Ishikawa (cell line): ENCODE measurements around the gene SPSB4.

ENCODE experiments used
- CEBPB ChIP-seq: IDR thresholded peaks from 2 replicates; pipeline ENCODE4 v1.6.1; 2012
- CREB1 ChIP-seq: IDR thresholded peaks from 2 replicates; pipeline ENCODE4 v1.6.1; 2012; ENCODE audit warnings: low read depth
- EGR1 ChIP-seq: IDR thresholded peaks from 2 replicates; pipeline ENCODE4 v1.6.1; 2012
- EP300 ChIP-seq: IDR thresholded peaks from 2 replicates; pipeline ENCODE4 v1.6.1; 2012; ENCODE audit warnings: borderline replicate concordance
- FOXM1 ChIP-seq: IDR thresholded peaks from 2 replicates; pipeline ENCODE4 v1.6.1; 2012; ENCODE audit warnings: low read depth, borderline replicate concordance
- NFIC ChIP-seq: IDR thresholded peaks from 2 replicates; pipeline ENCODE4 v1.6.1; 2012
- RAD21 ChIP-seq: IDR thresholded peaks from 2 replicates; pipeline ENCODE4 v1.6.1; 2012; ENCODE audit warnings: low read depth
- TAF1 ChIP-seq: IDR thresholded peaks from 2 replicates; pipeline ENCODE4 v1.6.1; 2012; ENCODE audit warnings: low read depth, mild to moderate bottlenecking
- TCF12 ChIP-seq: IDR thresholded peaks from 2 replicates; pipeline ENCODE4 v1.6.1; 2012; ENCODE audit warnings: low read depth
- TEAD4 ChIP-seq: IDR thresholded peaks from 2 replicates; pipeline ENCODE4 v1.6.1; 2012
- YY1 ChIP-seq: IDR thresholded peaks from 2 replicates; pipeline ENCODE4 v1.6.1; 2012; ENCODE audit warnings: low read depth
- ZBTB7A ChIP-seq: IDR thresholded peaks from 2 replicates; pipeline ENCODE4 v1.6.1; 2012; ENCODE audit warnings: low read depth
- TF ChIP-seq, protein P1 (sequence below): IDR thresholded peaks from 2 replicates; pipeline ENCODE4 v1.6.1; 2012; ENCODE audit warnings: low read depth, mild to moderate bottlenecking
- TF ChIP-seq, protein P2 (sequence below): IDR thresholded peaks from 2 replicates; pipeline ENCODE4 v1.6.1; 2012
- TF ChIP-seq, protein P3 (sequence below): IDR thresholded peaks from 2 replicates; pipeline ENCODE4 v1.6.1; 2012

Gene SPSB4

DNA sequence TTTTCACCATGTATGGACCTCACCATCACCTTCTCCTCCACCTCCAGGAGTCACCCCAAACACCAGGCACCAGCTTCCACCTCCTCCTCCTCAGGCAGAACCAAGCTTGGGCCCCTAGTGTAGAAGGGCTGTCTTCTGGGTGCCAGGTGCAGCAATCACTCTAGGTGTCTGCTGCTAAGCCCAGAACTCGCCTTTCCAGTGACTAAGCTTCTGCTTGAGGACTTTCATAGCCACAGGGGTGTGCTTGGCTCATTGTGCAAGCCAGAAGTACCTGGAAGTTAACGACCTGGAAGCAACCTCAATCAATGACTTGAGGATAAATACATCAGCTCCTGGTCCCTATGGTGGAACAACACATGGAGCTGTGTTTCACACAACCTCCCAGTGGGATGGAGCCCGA lies 130.7 kb downstream of the SPSB4 start:
- TF ChIP-seq CEBPB: peak; percentile 76
- TF ChIP-seq TAF1: no peak
- peak; percentile 73 for TF ChIP-seq TEAD4
- no peak for TF ChIP-seq FOXM1
- no peak for TF ChIP-seq RAD21
- peak; percentile 46; the same call in 1 of the 2 replicates for TF ChIP-seq NFIC
- TF ChIP-seq TCF12: peak; percentile 68
- TF ChIP-seq EP300: peak; percentile 40; the same call in 1 of the 2 replicates

DNA sequence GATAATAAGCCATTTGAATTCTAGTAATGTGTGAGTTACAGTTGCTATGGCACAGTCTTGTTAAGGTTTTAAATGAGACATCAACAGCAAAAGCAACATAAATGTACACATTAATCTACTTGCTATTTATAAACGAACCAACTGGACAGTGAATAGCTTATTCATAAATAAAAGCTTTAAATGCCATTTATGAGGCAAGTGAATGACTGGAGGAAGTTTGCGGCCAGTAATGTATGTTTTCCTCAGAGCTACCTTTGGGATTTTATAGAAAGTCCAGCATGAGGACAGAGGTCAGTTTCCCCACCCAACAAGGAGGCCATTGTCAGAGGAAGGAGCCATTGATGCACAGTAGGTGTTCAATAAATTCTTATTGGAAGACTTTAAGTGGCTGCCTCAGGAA lies 132.5 kb downstream of the SPSB4 start:
- TF ChIP-seq, protein P1, sequence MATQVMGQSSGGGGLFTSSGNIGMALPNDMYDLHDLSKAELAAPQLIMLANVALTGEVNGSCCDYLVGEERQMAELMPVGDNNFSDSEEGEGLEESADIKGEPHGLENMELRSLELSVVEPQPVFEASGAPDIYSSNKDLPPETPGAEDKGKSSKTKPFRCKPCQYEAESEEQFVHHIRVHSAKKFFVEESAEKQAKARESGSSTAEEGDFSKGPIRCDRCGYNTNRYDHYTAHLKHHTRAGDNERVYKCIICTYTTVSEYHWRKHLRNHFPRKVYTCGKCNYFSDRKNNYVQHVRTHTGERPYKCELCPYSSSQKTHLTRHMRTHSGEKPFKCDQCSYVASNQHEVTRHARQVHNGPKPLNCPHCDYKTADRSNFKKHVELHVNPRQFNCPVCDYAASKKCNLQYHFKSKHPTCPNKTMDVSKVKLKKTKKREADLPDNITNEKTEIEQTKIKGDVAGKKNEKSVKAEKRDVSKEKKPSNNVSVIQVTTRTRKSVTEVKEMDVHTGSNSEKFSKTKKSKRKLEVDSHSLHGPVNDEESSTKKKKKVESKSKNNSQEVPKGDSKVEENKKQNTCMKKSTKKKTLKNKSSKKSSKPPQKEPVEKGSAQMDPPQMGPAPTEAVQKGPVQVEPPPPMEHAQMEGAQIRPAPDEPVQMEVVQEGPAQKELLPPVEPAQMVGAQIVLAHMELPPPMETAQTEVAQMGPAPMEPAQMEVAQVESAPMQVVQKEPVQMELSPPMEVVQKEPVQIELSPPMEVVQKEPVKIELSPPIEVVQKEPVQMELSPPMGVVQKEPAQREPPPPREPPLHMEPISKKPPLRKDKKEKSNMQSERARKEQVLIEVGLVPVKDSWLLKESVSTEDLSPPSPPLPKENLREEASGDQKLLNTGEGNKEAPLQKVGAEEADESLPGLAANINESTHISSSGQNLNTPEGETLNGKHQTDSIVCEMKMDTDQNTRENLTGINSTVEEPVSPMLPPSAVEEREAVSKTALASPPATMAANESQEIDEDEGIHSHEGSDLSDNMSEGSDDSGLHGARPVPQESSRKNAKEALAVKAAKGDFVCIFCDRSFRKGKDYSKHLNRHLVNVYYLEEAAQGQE: no peak
- no peak for TF ChIP-seq CEBPB
- no peak for TF ChIP-seq EP300
- no peak for TF ChIP-seq ZBTB7A
- TF ChIP-seq TEAD4: no peak
- no peak for TF ChIP-seq FOXM1
- TF ChIP-seq CREB1: no peak
- TF ChIP-seq, protein P2, sequence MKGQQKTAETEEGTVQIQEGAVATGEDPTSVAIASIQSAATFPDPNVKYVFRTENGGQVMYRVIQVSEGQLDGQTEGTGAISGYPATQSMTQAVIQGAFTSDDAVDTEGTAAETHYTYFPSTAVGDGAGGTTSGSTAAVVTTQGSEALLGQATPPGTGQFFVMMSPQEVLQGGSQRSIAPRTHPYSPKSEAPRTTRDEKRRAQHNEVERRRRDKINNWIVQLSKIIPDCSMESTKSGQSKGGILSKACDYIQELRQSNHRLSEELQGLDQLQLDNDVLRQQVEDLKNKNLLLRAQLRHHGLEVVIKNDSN: no peak

DNA sequence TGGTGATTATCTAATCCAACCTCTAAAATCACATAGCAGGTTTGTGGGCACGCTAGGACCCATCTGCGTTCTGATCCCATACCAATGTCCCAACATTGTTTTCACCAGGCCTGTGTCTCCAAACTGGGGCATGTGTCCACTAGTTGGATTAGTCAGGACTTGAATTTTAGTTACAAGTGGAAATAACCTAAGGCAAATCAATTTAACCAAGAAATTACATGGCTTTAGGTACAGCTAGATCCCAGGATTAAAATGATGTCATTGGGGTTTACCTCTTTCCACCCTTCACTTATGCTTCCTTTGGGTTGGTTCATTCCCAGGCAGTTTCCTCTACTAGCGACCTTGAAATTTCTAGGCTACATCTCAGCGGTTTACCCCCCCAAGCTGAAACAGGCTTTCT lies 133.3 kb downstream of the SPSB4 start:
- TF ChIP-seq TEAD4 (no peak), ZBTB7A (no peak), TCF12 (no peak), FOXM1 (no peak), YY1 (no peak), TAF1 (no peak), CEBPB (no peak), CREB1 (no peak), EP300 (no peak), NFIC (no peak), RAD21 (no peak), EGR1 (no peak)
- TF ChIP-seq, protein P2: no peak

DNA sequence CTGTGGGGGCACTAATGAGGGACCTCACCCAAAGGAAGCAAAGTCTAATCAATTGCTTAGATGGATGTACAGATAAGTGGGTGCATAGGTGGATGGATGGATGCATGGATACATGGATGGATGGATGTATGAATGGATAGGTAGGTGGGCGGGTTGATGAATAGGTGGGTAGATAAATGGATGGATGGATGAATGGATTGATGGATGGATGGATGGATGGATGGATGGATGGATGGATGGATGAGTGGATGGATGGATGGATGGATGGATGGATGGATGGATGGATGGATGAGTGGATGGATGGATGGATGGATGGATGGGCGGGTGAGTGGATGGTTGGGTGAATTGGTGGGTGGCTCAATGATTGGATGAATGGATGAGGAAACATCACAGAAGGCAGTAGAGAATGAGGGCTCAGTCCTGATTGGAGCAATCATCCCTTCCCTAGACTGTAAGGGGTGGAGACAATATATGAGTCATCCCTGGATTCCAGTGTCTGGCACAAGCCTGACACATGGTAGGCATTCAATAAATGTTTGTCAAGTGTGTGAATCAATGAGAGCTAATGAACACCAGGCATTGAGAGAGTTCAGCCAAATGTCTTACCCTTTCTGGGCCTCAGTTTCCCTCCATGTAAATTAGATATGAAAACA lies 140.1 kb downstream of the SPSB4 start:
- TF ChIP-seq, protein P1: no peak
- no peak for TF ChIP-seq EP300
- TF ChIP-seq TCF12: no peak
- TF ChIP-seq CREB1: no peak
- TF ChIP-seq, protein P2: no peak
- no peak for TF ChIP-seq NFIC
- no peak for TF ChIP-seq EGR1
- TF ChIP-seq YY1: no peak
- TF ChIP-seq RAD21: no peak
- TF ChIP-seq ZBTB7A: no peak
- TF ChIP-seq FOXM1: no peak
- TF ChIP-seq, protein P3, sequence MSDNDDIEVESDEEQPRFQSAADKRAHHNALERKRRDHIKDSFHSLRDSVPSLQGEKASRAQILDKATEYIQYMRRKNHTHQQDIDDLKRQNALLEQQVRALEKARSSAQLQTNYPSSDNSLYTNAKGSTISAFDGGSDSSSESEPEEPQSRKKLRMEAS: no peak
- no peak for TF ChIP-seq TAF1
- no peak for TF ChIP-seq TEAD4
- no peak for TF ChIP-seq CEBPB

DNA sequence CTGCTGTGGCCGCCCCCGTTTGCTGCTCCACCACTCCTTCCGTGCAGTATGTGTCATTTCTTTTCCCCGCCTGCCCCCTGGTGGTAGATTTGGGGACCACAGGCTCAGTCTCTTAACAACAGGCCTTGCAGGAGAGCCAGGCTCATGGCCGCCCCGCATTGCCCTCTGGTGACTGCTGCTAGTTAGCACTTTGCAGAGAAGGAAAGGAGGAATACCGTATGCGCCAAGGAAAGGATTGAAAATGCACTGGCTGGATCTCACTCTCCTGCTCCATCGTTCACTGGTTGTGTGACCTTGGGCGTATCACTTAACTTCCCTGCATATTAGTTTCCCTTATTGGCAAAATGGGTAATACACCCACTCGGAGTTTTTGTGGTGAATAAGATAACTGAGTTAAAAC lies 141.2 kb downstream of the SPSB4 start:
- TF ChIP-seq RAD21 (peak; percentile 98), TAF1 (no peak), CEBPB (no peak), ZBTB7A (no peak), CREB1 (no peak), TCF12 (no peak), EGR1 (no peak), TEAD4 (no peak)
- TF ChIP-seq, protein P3: peak; percentile 53
- TF ChIP-seq, protein P1: no peak
